HepG2 (cell line): ENCODE measurements around the gene PEAK1. TPM values are rescaled to one million over a fixed set of nuclear protein-coding genes. Genes with fewer than 3 reads are reported as not detected.

Source experiments
- ATAC-seq: fragments of 200-7000 bp; cut with Tn5 transposase; 3 replicates; pipeline ENCODE4 v1.9.1; 2020; ENCODE audit warnings: mild to moderate bottlenecking, moderate library complexity
- BruUV-seq: library from RNA; stranded (reverse); fragments of 400-500 nt; replicated peaks from 2 replicates; lab custom pipeline; 2021; lab: Mats Ljungman, UMichigan
- CTCF ChIA-PET: fragments of 300-600 bp; formaldehyde crosslinking; extraction: SDS; loops from one replicate; lab custom pipeline; 2021; ENCODE audit warnings: low total read pairs, inconsistent platforms, low intra/inter-chr PET ratio; lab: Yijun Ruan, JAX
- POLR2A ChIA-PET: fragments of 350-600 bp; sonication (Branson Sonifier 250); formaldehyde crosslinking; loops from one replicate; lab custom pipeline; 2020; ENCODE audit warnings: antibody characterized with exemption, inconsistent platforms; lab: Yijun Ruan, JAX
- DNase-seq: peaks from one replicate; pipeline ENCODE4 v3.0.0-alpha.2; 2015; ENCODE audit warnings: low spot score
- FAIRE-seq: peaks from 3 replicates; lab custom pipeline; 2011; peaks lifted over from hg19 to GRCh38; lab: Jason Lieb, UNC
- H2AFZ ChIP-seq: one replicate; pipeline ENCODE4 v1.6.1; 2011; ENCODE audit warnings: low read length, inconsistent platforms
- H3K27ac ChIP-seq: fragments of 300-600 bp; 3 replicates; pipeline ENCODE4 v1.8.0; 2011; ENCODE audit warnings: mixed run types, mild to moderate bottlenecking, mixed read lengths, low read length, inconsistent platforms; ENCODE audit not compliant: insufficient read depth; ENCODE audit errors: extremely low read length
- H3K27me3 ChIP-seq, 2 experiments: fragments of 200-600 bp in 1 of 2; 2 replicates in 1 of 2; 3 replicates in 1 of 2; pipeline versions ENCODE4 v1.6.0 to v1.8.0; 2011; ENCODE audit warnings: low read length in 2 of 2, mild to moderate bottlenecking in 2 of 2, moderate library complexity in 2 of 2, inconsistent platforms in 1 of 2; ENCODE audit not compliant: insufficient read depth in 2 of 2, control insufficient read depth in 1 of 2
- H3K36me3 ChIP-seq, 2 experiments: fragments of 200-600 bp in 1 of 2; replicated peaks in 1 of 2; 2 replicates in 1 of 2; 3 replicates in 1 of 2; pipeline versions ENCODE4 v1.5.1 to v1.8.0; 2011; ENCODE audit warnings: low read length in 2 of 2, inconsistent platforms in 1 of 2; ENCODE audit not compliant: insufficient read depth in 2 of 2, control insufficient read depth in 1 of 2
- H3K4me1 ChIP-seq: 2 replicates; pipeline ENCODE4 v1.5.1; 2012; ENCODE audit warnings: low read length, inconsistent platforms; ENCODE audit not compliant: insufficient read depth
- H3K4me2 ChIP-seq: 2 replicates; pipeline ENCODE4 v1.6.0; 2011; ENCODE audit warnings: low read depth, low read length, inconsistent platforms
- H3K4me3 ChIP-seq, 3 experiments: fragments of 200-600 bp in 1 of 3; sonication (generic), shearing (Covaris generic) in 1 of 3; replicated peaks in 1 of 3; 2 replicates each; pipeline ENCODE4 v1.5.1; 2011 to 2016; ENCODE audit warnings: low read length in 3 of 3, inconsistent platforms in 2 of 3, low read depth in 2 of 3, mild to moderate bottlenecking in 2 of 3, control low read depth in 1 of 3, mixed read lengths in 1 of 3; ENCODE audit not compliant: insufficient read depth in 1 of 3
- H3K79me2 ChIP-seq: one replicate; pipeline ENCODE4 v1.6.1; 2011; ENCODE audit warnings: low read length, inconsistent platforms; ENCODE audit not compliant: insufficient read depth
- H3K9ac ChIP-seq: 2 replicates; pipeline ENCODE4 v1.6.0; 2011; ENCODE audit warnings: mild to moderate bottlenecking, low read depth, low read length, inconsistent platforms; ENCODE audit not compliant: insufficient read depth
- H3K9me3 ChIP-seq: 2 replicates; pipeline ENCODE4 v1.5.1; 2012; ENCODE audit warnings: mild to moderate bottlenecking, low read length
- H4K20me1 ChIP-seq: 2 replicates; pipeline ENCODE4 v1.6.0; 2011; ENCODE audit warnings: inconsistent platforms, mild to moderate bottlenecking, low read length, moderate library complexity; ENCODE audit not compliant: insufficient read depth
- ETV5 ChIP-seq: IDR thresholded peaks from 2 replicates; pipeline ENCODE4 v1.6.1; 2018; ENCODE audit warnings: missing biosample characterization, missing genetic modification reagents, inconsistent platforms, borderline replicate concordance
- FIP1L1 ChIP-seq: fragments of 200-400 bp; formaldehyde crosslinking; IDR thresholded peaks from 2 replicates; pipeline ENCODE4 v1.6.1; 2018; ENCODE audit warnings: low read depth, mild to moderate bottlenecking, low read length, moderate library complexity, borderline replicate concordance; ENCODE audit not compliant: insufficient read depth
- GATAD2A ChIP-seq: IDR thresholded peaks from 2 replicates; pipeline ENCODE4 v1.6.1; 2016
- NFIB ChIP-seq: sonication (generic); formaldehyde crosslinking; IDR thresholded peaks from 2 replicates; pipeline ENCODE4 v1.9.0; 2021; ENCODE audit warnings: missing genetic modification reagents, mild to moderate bottlenecking, borderline replicate concordance
- ZSCAN29 ChIP-seq: sonication (generic); formaldehyde crosslinking; conservative IDR thresholded peaks from 2 replicates; pipeline ENCODE4 v1.4.0; 2020; ENCODE audit warnings: mild to moderate bottlenecking, missing genetic modification reagents
- WGBS: methylation state at CpG from one replicate; pipeline ENCODE4 v1.1.6; 2017; ENCODE audit warnings: low lambda C conversion rate; 5-methylcytosine and 5-hydroxymethylcytosine counted together
- in situ Hi-C: cut with HindIII; loops from 2 replicates; pipeline ENCODE4 v1.10.0; 2017; ENCODE audit warnings: low pct_unique_long_range_greater_than_20kb; ENCODE audit not compliant: extremely low pct_ligation_motif_present
- intact Hi-C: fragments of 100-400 bp; cut with micrococcal nuclease; formaldehyde crosslinking; loops from one replicate; pipeline ENCODE4 v1.10.0; 2022; ENCODE audit not compliant: unreplicated experiment
- polyA plus RNA-seq, 8 experiments: library from polyadenylated mRNA; depleted of rRNA in 3 of 8; stranded (reverse) in 7 of 8; unstranded in 1 of 8; fragments of >200 nt; fragmentation: Illumina TruSeq in 4 of 8; extraction: Trizol in 4 of 8; gene quantifications; 2 replicates each; pipeline versions ENCODE4 v1.2.1 to v1.2.3, GENCODE V29; 2011 to 2016; ENCODE audit warnings: low read depth in 4 of 8, missing spikeins in 1 of 8, mixed read lengths in 1 of 8; ENCODE audit not compliant: insufficient read depth in 1 of 8
- total RNA-seq, 5 experiments: library from RNA; depleted of rRNA; stranded (reverse); fragments of >200 nt; fragmentation: Illumina TruSeq; extraction: Trizol; gene quantifications; 2 replicates each; pipeline ENCODE4 v1.2.3, GENCODE V29; 2016; ENCODE audit warnings: low read depth in 1 of 5
- TF ChIP-seq, protein P1 (sequence below), 2 experiments: sonication (generic) in 1 of 2; formaldehyde crosslinking in 1 of 2; IDR thresholded peaks; 2 replicates each; pipeline versions ENCODE4 v1.4.0 to v1.6.1; 2018 to 2020; ENCODE audit warnings: missing genetic modification reagents in 2 of 2, borderline replicate concordance in 1 of 2, low read depth in 1 of 2, mild to moderate bottlenecking in 1 of 2, missing biosample characterization in 1 of 2
- TF ChIP-seq, protein P2 (sequence below): sonication (generic); formaldehyde crosslinking; conservative IDR thresholded peaks from 2 replicates; pipeline ENCODE4 v1.4.0; 2020; ENCODE audit warnings: missing genetic modification reagents
- TF ChIP-seq, protein P3 (sequence below): sonication (generic); formaldehyde crosslinking; IDR thresholded peaks from 2 replicates; pipeline ENCODE4 v1.4.0; 2020; ENCODE audit warnings: missing genetic modification reagents, borderline replicate concordance
- TF ChIP-seq, protein P4 (sequence below): sonication (generic); formaldehyde crosslinking; IDR thresholded peaks from 2 replicates; pipeline ENCODE4 v1.4.0; 2020; ENCODE audit warnings: mild to moderate bottlenecking, low read depth, missing genetic modification reagents

PEAK1 gene
- total and polyA plus RNA-seq, 2 of the 13 experiments (the other 11 are each of a cell fraction or from before 2014, with no cell fraction given): 6.0 to 6.6 TPM

- TF ChIP-seq, protein P1, sequence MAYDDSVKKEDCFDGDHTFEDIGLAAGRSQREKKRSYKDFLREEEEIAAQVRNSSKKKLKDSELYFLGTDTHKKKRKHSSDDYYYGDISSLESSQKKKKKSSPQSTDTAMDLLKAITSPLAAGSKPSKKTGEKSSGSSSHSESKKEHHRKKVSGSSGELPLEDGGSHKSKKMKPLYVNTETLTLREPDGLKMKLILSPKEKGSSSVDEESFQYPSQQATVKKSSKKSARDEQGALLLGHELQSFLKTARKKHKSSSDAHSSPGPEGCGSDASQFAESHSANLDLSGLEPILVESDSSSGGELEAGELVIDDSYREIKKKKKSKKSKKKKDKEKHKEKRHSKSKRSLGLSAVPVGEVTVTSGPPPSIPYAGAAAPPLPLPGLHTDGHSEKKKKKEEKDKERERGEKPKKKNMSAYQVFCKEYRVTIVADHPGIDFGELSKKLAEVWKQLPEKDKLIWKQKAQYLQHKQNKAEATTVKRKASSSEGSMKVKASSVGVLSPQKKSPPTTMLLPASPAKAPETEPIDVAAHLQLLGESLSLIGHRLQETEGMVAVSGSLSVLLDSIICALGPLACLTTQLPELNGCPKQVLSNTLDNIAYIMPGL (CRISPR knock-in tag; IDR thresholded peaks at IDR 0.05; ENCODE audit: borderline replicate concordance in 1 of 2, low read depth in 1 of 2): no peak
- TF ChIP-seq ETV5 (CRISPR knock-in tag) (no peak), ZSCAN29 (no peak)
- TF ChIP-seq, protein P2, sequence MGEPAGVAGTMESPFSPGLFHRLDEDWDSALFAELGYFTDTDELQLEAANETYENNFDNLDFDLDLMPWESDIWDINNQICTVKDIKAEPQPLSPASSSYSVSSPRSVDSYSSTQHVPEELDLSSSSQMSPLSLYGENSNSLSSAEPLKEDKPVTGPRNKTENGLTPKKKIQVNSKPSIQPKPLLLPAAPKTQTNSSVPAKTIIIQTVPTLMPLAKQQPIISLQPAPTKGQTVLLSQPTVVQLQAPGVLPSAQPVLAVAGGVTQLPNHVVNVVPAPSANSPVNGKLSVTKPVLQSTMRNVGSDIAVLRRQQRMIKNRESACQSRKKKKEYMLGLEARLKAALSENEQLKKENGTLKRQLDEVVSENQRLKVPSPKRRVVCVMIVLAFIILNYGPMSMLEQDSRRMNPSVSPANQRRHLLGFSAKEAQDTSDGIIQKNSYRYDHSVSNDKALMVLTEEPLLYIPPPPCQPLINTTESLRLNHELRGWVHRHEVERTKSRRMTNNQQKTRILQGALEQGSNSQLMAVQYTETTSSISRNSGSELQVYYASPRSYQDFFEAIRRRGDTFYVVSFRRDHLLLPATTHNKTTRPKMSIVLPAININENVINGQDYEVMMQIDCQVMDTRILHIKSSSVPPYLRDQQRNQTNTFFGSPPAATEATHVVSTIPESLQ (CRISPR knock-in tag): no peak
Observed at GRCh38 chr15:77393471-77393840, 26.4 kb downstream of the PEAK1 start (continued).

DNA sequence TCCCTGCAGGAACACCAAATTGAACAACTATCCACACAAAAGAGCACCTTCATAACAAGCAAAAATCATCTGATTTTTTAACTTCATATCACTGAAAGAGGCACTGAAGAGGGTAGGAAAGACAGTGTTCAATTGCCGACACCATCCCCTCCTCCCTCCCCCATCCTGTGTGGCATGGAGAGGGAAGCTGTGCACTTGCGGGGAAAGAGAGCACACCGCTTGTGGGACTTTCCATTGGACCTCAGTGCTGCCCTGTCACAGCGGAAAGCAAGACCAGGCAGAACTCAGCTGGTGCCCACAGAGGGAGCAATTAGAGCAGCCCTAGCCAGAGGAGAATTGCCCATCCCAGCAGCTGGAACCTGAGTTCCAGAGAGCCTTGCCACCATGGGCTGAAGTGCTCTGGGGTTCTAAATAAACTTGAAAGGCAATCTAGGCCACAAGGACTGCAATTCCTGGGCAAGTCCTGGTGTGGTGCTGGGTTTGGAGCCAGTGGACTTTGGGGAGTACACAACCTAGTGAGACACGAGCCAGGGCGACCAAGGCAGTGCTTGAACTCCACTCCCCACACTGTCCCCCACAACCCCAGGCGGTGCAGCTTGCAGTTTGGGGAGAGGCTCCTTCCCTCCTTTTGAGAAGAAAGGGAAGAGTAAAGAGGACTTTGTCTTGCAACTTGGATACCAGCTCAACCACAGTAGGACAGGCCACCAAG lies 27.0 kb downstream of the PEAK1 start:
- ChIA-PET POLR2A (no interaction called here), CTCF (no interaction called here)
- H3K9me3 ChIP-seq: peaks cover 8% of the 10 kb centered on the region
- H4K20me1 ChIP-seq: peaks cover 9% of the 10 kb centered on the region; the same call in 1 of the 2 replicates
- no peak overlapping the region for H3K9ac ChIP-seq
- H3K79me2 ChIP-seq: peaks cover 27% of the 10 kb centered on the region
- H3K4me1 ChIP-seq: no peaks in the 10 kb centered on the region
- H3K4me2 ChIP-seq: no peak overlapping the region
- in situ Hi-C loops: no loop called here
- H3K27ac ChIP-seq: no peak overlapping the region
- intact Hi-C loops: no loop called here
- H2AFZ ChIP-seq: no peak overlapping the region
- WGBS: 93% methylated on average over 3 of the region's 7 CpGs
- DNase-seq (no peak), FAIRE-seq (no peak), ATAC-seq (no peak)
- no peaks in the 10 kb centered on the region for H3K27me3 ChIP-seq
- TF ChIP-seq FIP1L1: no peak
- TF ChIP-seq, protein P3, sequence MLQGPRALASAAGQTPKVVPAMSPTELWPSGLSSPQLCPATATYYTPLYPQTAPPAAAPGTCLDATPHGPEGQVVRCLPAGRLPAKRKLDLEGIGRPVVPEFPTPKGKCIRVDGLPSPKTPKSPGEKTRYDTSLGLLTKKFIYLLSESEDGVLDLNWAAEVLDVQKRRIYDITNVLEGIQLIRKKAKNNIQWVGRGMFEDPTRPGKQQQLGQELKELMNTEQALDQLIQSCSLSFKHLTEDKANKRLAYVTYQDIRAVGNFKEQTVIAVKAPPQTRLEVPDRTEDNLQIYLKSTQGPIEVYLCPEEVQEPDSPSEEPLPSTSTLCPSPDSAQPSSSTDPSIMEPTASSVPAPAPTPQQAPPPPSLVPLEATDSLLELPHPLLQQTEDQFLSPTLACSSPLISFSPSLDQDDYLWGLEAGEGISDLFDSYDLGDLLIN (CRISPR knock-in tag): no peak
- no peak for TF ChIP-seq GATAD2A (CRISPR knock-in tag)
- TF ChIP-seq, protein P4, sequence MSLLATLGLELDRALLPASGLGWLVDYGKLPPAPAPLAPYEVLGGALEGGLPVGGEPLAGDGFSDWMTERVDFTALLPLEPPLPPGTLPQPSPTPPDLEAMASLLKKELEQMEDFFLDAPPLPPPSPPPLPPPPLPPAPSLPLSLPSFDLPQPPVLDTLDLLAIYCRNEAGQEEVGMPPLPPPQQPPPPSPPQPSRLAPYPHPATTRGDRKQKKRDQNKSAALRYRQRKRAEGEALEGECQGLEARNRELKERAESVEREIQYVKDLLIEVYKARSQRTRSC (CRISPR knock-in tag): no peak
- no peak for TF ChIP-seq NFIB (CRISPR knock-in tag)
- no TSS peak for BruUV-seq
- no peak overlapping the region for H3K4me3 ChIP-seq
- peaks cover 0 to 4% of the 10 kb centered on the region in 2 experiments; a peak in 1 of 5 replicates for H3K36me3 ChIP-seq
